GM12864 (cell line): ENCODE measurements around the gene UGGT2.
A peak's percentile ranks its signal among the peaks of the same experiment; 100 is the strongest.

Experiments
- DNase-seq: peaks from one replicate; pipeline ENCODE4 v3.0.0-alpha.2; 2011; ENCODE audit warnings: low read depth
- H3K4me3 ChIP-seq: 2 replicates; pipeline ENCODE4 v1.5.1; 2011; ENCODE audit warnings: mild to moderate bottlenecking, low read depth, low read length, control low read depth
- CTCF ChIP-seq: IDR thresholded peaks from 2 replicates; pipeline ENCODE4 v1.5.1; 2011; ENCODE audit warnings: low read depth, mild to moderate bottlenecking, moderate library complexity, low read length, control low read depth, inconsistent platforms; ENCODE audit errors: missing control alignments

Gene UGGT2

GRCh38 chr13:96090240-96091101, 37.3 kb upstream of the UGGT2 start:
- H3K4me3 ChIP-seq = peak overlapping the region; percentile 49
- TF ChIP-seq CTCF = no peak
- DNase-seq = no peak

GRCh38 chr13:96089749-96090239, 36.6 kb upstream of the UGGT2 start, which contains the start of gene HS6ST3:
TSS of gene HS6ST3 (plus strand) at chr13:96090107.
- DNase-seq = no peak
- TF ChIP-seq CTCF = no peak
- H3K4me3 ChIP-seq = peak within 1 kb of the TSS; percentile 49

- DNase-seq = no peak
- no peak for TF ChIP-seq CTCF
- H3K4me3 ChIP-seq = no peak overlapping the region
Measured at GRCh38 chr13:96089139-96089538, 35.9 kb upstream of the UGGT2 start.

- TF ChIP-seq CTCF = no peak
- no peak for DNase-seq
- H3K4me3 ChIP-seq = no peak overlapping the region
Measured at GRCh38 chr13:96086736-96087135, 33.5 kb upstream of the UGGT2 start.

GRCh38 chr13:96082640-96083039, 29.4 kb upstream of the UGGT2 start:
- H3K4me3 ChIP-seq = no peak overlapping the region
- no peak for DNase-seq
- no peak for TF ChIP-seq CTCF

- DNase-seq = no peak
- TF ChIP-seq CTCF = no peak
- no peak overlapping the region for H3K4me3 ChIP-seq
Measured at GRCh38 chr13:96081888-96082287, 28.7 kb upstream of the UGGT2 start.

- H3K4me3 ChIP-seq = no peak overlapping the region
- no peak for DNase-seq
- TF ChIP-seq CTCF = no peak
Measured at GRCh38 chr13:96080676-96081075, 27.5 kb upstream of the UGGT2 start.
